A673 (cell line): ENCODE data around the gene MATN1. TPM values are rescaled to one million over a fixed set of nuclear protein-coding genes. Genes with fewer than 3 reads are reported as not detected.

Source experiments
- BruUV-seq: library from RNA; stranded (reverse); fragments of 400-500 nt; replicated peaks from 2 replicates; lab custom pipeline; 2021; lab: Mats Ljungman, UMichigan
- CTCF ChIA-PET: fragments of 300-600 bp; sonication (Branson Sonifier 250); formaldehyde crosslinking; loops from one replicate; lab custom pipeline; 2022; ENCODE audit warnings: antibody characterized with exemption; lab: Charles Lee
- POLR2A ChIA-PET: fragments of 300-600 bp; sonication (Branson Sonifier 250); formaldehyde crosslinking; loops from one replicate; lab custom pipeline; 2022; ENCODE audit warnings: antibody characterized with exemption; ENCODE audit not compliant: low non-redundant PET; lab: Charles Lee
- DNase-seq: peaks from one replicate; pipeline ENCODE4 v3.0.0-alpha.2; 2015; ENCODE audit warnings: low spot score
- H3K27ac ChIP-seq: fragments of 200-600 bp; sonication (generic); 2 replicates; pipeline ENCODE4 v1.5.1; 2016; ENCODE audit warnings: mixed run types, low read depth, mild to moderate bottlenecking, mixed read lengths, antibody characterized with exemption, low read length; ENCODE audit not compliant: poor library complexity, severe bottlenecking
- H3K27me3 ChIP-seq: fragments of 200-600 bp; sonication (generic); replicated peaks from 2 replicates; pipeline ENCODE4 v1.6.1; 2017; ENCODE audit warnings: mixed run types, low read depth, mild to moderate bottlenecking, mixed read lengths, antibody characterized with exemption, low read length; ENCODE audit not compliant: insufficient read depth, poor library complexity
- H3K36me3 ChIP-seq: fragments of 200-600 bp; sonication (generic); 2 replicates; pipeline ENCODE4 v1.6.1; 2016; ENCODE audit warnings: mixed run types, mild to moderate bottlenecking, mixed read lengths, antibody characterized with exemption, low read length; ENCODE audit not compliant: insufficient read depth, poor library complexity, severe bottlenecking
- H3K4me1 ChIP-seq: fragments of 200-600 bp; sonication (generic); 2 replicates; pipeline ENCODE4 v1.6.1; 2017; ENCODE audit warnings: mixed run types, mild to moderate bottlenecking, mixed read lengths, antibody characterized with exemption, low read length; ENCODE audit not compliant: insufficient read depth, poor library complexity, severe bottlenecking
- H3K4me3 ChIP-seq: fragments of 200-600 bp; sonication (generic); 2 replicates; pipeline ENCODE4 v1.5.1; 2016; ENCODE audit warnings: low read depth, mixed run types, mild to moderate bottlenecking, mixed read lengths, low read length; ENCODE audit not compliant: poor library complexity, severe bottlenecking
- H3K9me3 ChIP-seq: fragments of 200-600 bp; sonication (generic); 2 replicates; pipeline ENCODE4 v1.6.1; 2016; ENCODE audit warnings: mixed run types, low read depth, mild to moderate bottlenecking, mixed read lengths, antibody characterized with exemption, low read length; ENCODE audit not compliant: poor library complexity, severe bottlenecking
- CTCF ChIP-seq: fragments of 300-800, 200-600 bp; sonication (generic); conservative IDR thresholded peaks from 2 replicates; pipeline ENCODE4 v1.5.1; 2017; ENCODE audit warnings: low read depth, mild to moderate bottlenecking, antibody characterized with exemption, low read length, moderate library complexity, mixed read lengths
- EZH2 ChIP-seq: fragments of 200-600 bp; sonication (generic); IDR thresholded peaks from 2 replicates; pipeline ENCODE4 v1.6.1; 2017; ENCODE audit warnings: borderline replicate concordance, low read depth, mild to moderate bottlenecking, mixed read lengths, antibody characterized with exemption, low read length; ENCODE audit not compliant: poor library complexity, severe bottlenecking
- intact Hi-C: fragments of 100-400 bp; cut with micrococcal nuclease; formaldehyde crosslinking; loops from one replicate; pipeline ENCODE4 v1.10.0; 2022; ENCODE audit not compliant: unreplicated experiment
- total RNA-seq: library from RNA; stranded (reverse); gene quantifications from 2 replicates; pipeline ENCODE4 v1.2.3, GENCODE V29; 2021

Gene MATN1
- total RNA-seq, 1 experiment from 2014 or later, result not detected

- POLR2A ChIA-PET, result no interaction called here
- DNase-seq, result no peak
- H3K4me3 ChIP-seq, result no peak overlapping the region
- BruUV-seq, result no TSS peak
- no peaks in the 10 kb centered on the region for H3K9me3 ChIP-seq
- no peaks in the 10 kb centered on the region for H3K4me1 ChIP-seq
- intact Hi-C loops, result no loop called here
- CTCF ChIA-PET, result no interaction called here
- H3K27me3 ChIP-seq, result no peaks in the 10 kb centered on the region
- TF ChIP-seq EZH2 (no peak), CTCF (no peak)
- no peaks in the 10 kb centered on the region for H3K36me3 ChIP-seq
- H3K27ac ChIP-seq, result no peak overlapping the region
Observed at GRCh38 chr1:30738715-30739559, 15.6 kb upstream of the MATN1 start.

GRCh38 chr1:30738040-30738714 lies 14.8 kb upstream of the MATN1 start:
- ChIA-PET CTCF (no interaction called here), POLR2A (no interaction called here)
- Histone ChIP-seq H3K27me3 (no peaks in the 10 kb centered on the region), H3K9me3 (no peaks in the 10 kb centered on the region), H3K4me3 (no peak overlapping the region), H3K36me3 (no peaks in the 10 kb centered on the region), H3K27ac (no peak overlapping the region), H3K4me1 (no peaks in the 10 kb centered on the region)
- intact Hi-C loops, result no loop called here
- no peak for TF ChIP-seq CTCF
- no peak for TF ChIP-seq EZH2
- no TSS peak for BruUV-seq
- no peak for DNase-seq

- no peak for DNase-seq
- Histone ChIP-seq H3K27me3 (no peaks in the 10 kb centered on the region), H3K9me3 (no peaks in the 10 kb centered on the region), H3K4me1 (no peaks in the 10 kb centered on the region), H3K27ac (no peak overlapping the region), H3K4me3 (no peak overlapping the region), H3K36me3 (no peaks in the 10 kb centered on the region)
- no peak for TF ChIP-seq EZH2
- no peak for TF ChIP-seq CTCF
- ChIA-PET POLR2A (no interaction called here), CTCF (no interaction called here)
- intact Hi-C loops, result no loop called here
- no TSS peak for BruUV-seq
Observed at GRCh38 chr1:30737357-30738039, 14.1 kb upstream of the MATN1 start.
